Psoas muscle (tissue), 8 donors: ENCODE measurements around the gene KCNIP2. TPM values are rescaled to one million over a fixed set of nuclear protein-coding genes. Genes with fewer than 3 reads are reported as not detected.
A peak's percentile ranks its signal among the peaks of the same experiment; 100 is the strongest.

ENCODE experiments used
- ATAC-seq, 4 donors: fragments of 200-7000 bp; cut with Tn5 transposase; one replicate each; pipeline ENCODE4 v1.9.1; 2020; ENCODE audit warnings: moderate library complexity in 3 of 4, mild to moderate bottlenecking in 2 of 4
- DNase-seq, 2 donors: peaks; one replicate each; pipeline ENCODE4 v3.0.0-alpha.2; 2020
- H3K27ac ChIP-seq: fragments of 200-600 bp; one replicate; pipeline ENCODE4 v1.8.0; 2022
- H3K27me3 ChIP-seq, 3 donors: fragments of 200-600 bp in 1 of 3; one replicate each; pipeline versions ENCODE4 v1.6.1 to v1.8.0; 2013 to 2022; ENCODE audit warnings: low read length in 2 of 3, mild to moderate bottlenecking in 2 of 3, moderate library complexity in 1 of 3; ENCODE audit not compliant: insufficient read depth in 3 of 3
- H3K36me3 ChIP-seq, 2 donors: fragments of 200-600 bp in 1 of 2; one replicate each; pipeline versions ENCODE4 v1.6.1 to v1.8.0; 2013 to 2022; ENCODE audit warnings: low read depth in 1 of 2, mild to moderate bottlenecking in 1 of 2, moderate library complexity in 1 of 2; ENCODE audit not compliant: insufficient read depth in 1 of 2
- H3K4me1 ChIP-seq: fragments of 200-600 bp; one replicate; pipeline ENCODE4 v1.8.0; 2022
- H3K4me3 ChIP-seq: fragments of 200-600 bp; one replicate; pipeline ENCODE4 v1.8.0; 2022; ENCODE audit warnings: mild to moderate bottlenecking
- H3K9me3 ChIP-seq: fragments of 200-600 bp; one replicate; pipeline ENCODE4 v1.8.0; 2022
- CTCF ChIP-seq: fragments of 200-600 bp; IDR thresholded peaks from one replicate; pipeline ENCODE4 v1.8.0; 2022; ENCODE audit warnings: antibody characterized with exemption
- WGBS, 3 donors: extraction: QIAGEN DNeasy Blood & Tissue Kit; methylation state at CpG; one replicate each; pipeline versions ENCODE4 v1.1.6 to v1.1.7; 2013; 5-methylcytosine and 5-hydroxymethylcytosine counted together
- intact Hi-C, 2 donors: fragments of 100-400 bp; cut with DNase I; formaldehyde crosslinking; loops; one replicate each; pipeline versions ENCODE4 v1.11.0 to v1.14.2; 2022
- polyA plus RNA-seq, 3 donors: library from polyadenylated mRNA; stranded (reverse); fragments of 200-250 nt; gene quantifications; one replicate each; pipeline ENCODE4 v1.2.3, GENCODE V29; 2013
- total RNA-seq, 4 donors: library from RNA; stranded (reverse); fragmentation: NEBNext Ultra II Directional in 2 of 4; extraction: Animal tissue kit (Norgen Biotek cat#: 25700) in 2 of 4; gene quantifications; one replicate each; pipeline versions ENCODE4 v1.2.1 to v1.2.4, GENCODE V29; 2021 to 2023
- donor health status: healthy with polysubstance abuse.
- donor health status: DM: no; HTN: no; CAD: no; lungs with moderate emphysema.
- donor health status: Bipolar disorder and iron deficiency.
- donor health status: healthy.
- donor health status: DM: yes; HTN: yes; CAD: no.
- donor health status: DM: no; HTN: no; CAD: no.
- donor health status: DM: no; HTN: no; CAD: no.
- donor health status: DM: yes; HTN: yes; CAD: no.

KCNIP2 gene
- total and polyA plus RNA-seq, 7 donors: 0.58 to 5.9 (median 1.2) TPM

- Histone ChIP-seq H3K4me1 (peaks cover 7% of the 10 kb centered on the region), H3K4me3 (no peak overlapping the region), H3K27me3 (no peaks in the 10 kb centered on the region), H3K9me3 (no peaks in the 10 kb centered on the region), H3K27ac (no peak overlapping the region), H3K36me3 (peaks cover 0 to 5% of the 10 kb centered on the region in 2 donors)
- WGBS, 3 donors: 44 to 51% (median 45%) methylated on average over 4 of the region's 4 CpGs
- TF ChIP-seq CTCF: no peak
- DNase-seq (no peak), ATAC-seq (no peak)
- intact Hi-C loops: no loop called here
Measured at GRCh38 chr10:101832325-101832771, 11.3 kb downstream of the KCNIP2 start.

DNA sequence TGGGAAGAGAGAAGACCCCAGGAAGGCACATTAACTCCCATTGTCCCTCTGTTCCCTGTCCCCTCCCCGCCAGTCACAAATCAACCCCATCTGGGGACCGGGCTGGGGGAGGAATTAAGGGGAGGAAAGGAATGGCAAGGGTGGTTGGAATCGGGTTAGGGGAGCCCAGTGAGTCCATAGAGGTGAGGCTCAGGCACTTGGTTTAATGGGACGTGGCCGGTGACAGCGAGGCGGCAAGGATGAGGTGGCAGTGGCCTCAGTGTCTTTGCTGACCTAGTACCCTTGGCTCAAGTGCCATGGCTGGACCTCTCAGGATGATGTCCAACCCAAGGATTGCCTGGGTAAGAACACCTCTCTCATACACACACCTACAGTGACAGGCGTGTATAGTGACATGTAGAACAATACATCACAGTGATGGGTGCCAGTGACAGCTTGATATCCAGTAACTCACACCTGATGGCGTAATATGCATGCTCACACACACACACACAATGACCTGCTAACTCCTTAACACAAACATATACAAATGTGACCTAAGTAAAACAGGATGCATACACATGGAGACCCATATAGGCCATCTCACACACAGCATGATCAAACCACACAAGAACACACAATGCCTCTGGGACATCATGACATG is 12.3 kb downstream of the KCNIP2 start:
- WGBS, 3 donors: 54 to 59% (median 57%) methylated on average over 9 of the region's 9 CpGs
- peaks cover 0 to 15% of the 10 kb centered on the region in 2 donors for H3K36me3 ChIP-seq
- DNase-seq (no peak), ATAC-seq (no peak)
- intact Hi-C loops: no loop called here
- peak overlapping the region; percentile 53 for H3K27ac ChIP-seq
- peaks cover 7% of the 10 kb centered on the region for H3K4me1 ChIP-seq
- TF ChIP-seq CTCF: no peak
- H3K27me3 ChIP-seq: no peaks in the 10 kb centered on the region
- H3K9me3 ChIP-seq: no peaks in the 10 kb centered on the region
- peak overlapping the region; percentile 68 for H3K4me3 ChIP-seq

- no peak for TF ChIP-seq CTCF
- H3K27me3 ChIP-seq: no peaks in the 10 kb centered on the region
- peaks cover 0 to 19% of the 10 kb centered on the region in 2 donors for H3K36me3 ChIP-seq
- peak overlapping the region; percentile 53 for H3K27ac ChIP-seq
- intact Hi-C loops: no loop called here
- peak overlapping the region; percentile 68 for H3K4me3 ChIP-seq
- peak; percentile 87 to 93 for DNase-seq
- H3K9me3 ChIP-seq: no peaks in the 10 kb centered on the region
- 2% methylated on average over 53 to 56 of the region's 56 CpGs for WGBS, 3 donors
- H3K4me1 ChIP-seq: peaks cover 7% of the 10 kb centered on the region
- peak; percentile 81 to 89 (median 88) for ATAC-seq
Measured at GRCh38 chr10:101830322-101831168, 13.1 kb downstream of the KCNIP2 start.

DNA sequence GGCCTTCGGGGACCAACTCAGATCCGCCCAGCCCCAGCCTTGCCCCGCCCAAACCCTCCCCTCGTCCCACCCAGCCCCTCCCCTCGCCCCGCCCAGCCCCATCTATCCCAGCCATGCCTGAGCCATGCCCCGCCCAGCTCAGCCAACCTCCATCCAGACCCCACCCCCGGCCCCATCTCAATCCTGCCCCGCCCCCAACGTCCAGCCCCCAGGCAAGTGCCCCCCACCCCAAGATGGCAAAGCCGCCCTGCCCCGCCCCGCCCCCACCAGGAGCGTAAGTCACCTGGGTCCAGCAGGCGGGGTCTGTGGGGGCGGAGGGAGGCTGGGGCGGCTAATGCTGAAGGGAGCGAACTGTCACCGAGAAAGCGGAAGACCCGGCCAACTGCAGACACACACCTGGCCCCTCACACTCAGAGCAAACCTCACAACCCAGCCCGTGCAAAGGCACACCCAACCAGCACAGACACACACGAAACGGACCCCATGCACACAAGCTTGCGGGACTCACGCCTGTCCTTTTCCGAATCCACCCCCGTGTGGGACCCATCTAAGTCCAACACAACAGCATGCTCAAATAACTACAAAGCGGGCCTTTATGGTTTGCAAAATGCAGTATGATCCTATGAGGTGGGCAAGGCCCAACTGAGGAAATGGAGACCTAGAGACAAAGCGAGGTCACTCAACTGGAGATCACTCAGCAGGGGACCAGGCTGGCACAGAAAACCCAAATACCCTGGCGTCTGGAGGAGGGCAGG is 13.9 kb downstream of the KCNIP2 start:
- Histone ChIP-seq H3K36me3 (peaks cover 0 to 19% of the 10 kb centered on the region in 2 donors), H3K27me3 (no peaks in the 10 kb centered on the region), H3K4me3 (peak overlapping the region; percentile 68), H3K9me3 (no peaks in the 10 kb centered on the region), H3K4me1 (peaks cover 7% of the 10 kb centered on the region), H3K27ac (peak overlapping the region; percentile 46)
- intact Hi-C loops: no loop called here
- 29 to 32% (median 29%) methylated on average over 21 to 31 of the region's 31 CpGs for WGBS, 3 donors
- TF ChIP-seq CTCF: no peak
- ATAC-seq: peak in 1 of 4 donors; percentile 16
- peak; percentile 53 to 67 for DNase-seq
